ENCODE measurements around the gene LAMA2. TPM values are rescaled to one million over a fixed set of nuclear protein-coding genes. Genes with fewer than 3 reads are reported as not detected.

The LAMA2 gene
- total RNA-seq, 1 donor from 2014 or later: 0.45 TPM

DNA sequence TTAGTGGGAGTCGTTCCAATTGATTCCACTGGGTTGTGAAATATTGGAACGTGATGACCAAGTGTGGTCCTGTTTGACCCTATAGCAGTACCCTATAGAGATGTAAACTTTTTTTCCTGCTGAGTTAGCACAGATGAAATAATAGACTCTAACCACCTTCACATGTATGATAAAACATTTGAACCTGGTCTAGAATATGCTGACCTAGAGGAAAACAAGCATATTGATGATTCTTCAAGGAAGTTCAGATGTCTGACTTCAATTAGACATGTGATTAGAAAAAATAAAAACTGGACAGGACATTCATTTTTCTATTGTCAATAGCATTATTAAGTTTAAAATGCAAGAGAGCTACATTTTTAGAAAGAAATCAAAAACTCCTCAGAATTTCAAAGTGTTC lies 424.9 kb downstream of the LAMA2 start:
- DNase-seq (ENCODE audit: low read depth): no peak

DNA sequence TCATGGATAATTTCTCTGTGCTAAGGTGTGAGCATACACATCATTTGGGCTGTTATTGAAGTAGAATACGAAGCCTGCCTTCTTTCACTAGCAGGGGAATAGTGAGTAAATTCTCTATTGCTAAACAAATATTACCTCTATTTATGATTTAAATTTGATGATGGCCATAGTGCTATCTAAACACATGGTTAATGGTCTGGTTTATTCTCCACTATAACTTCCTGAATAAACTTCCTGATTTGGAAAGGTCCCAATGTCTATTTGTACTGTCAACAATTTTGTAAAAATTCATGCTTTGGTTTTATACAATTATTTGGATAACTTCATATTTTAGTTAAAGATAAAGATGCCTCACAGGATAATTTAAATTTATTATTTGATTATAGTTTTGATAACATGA lies 426.2 kb downstream of the LAMA2 start:
- DNase-seq (ENCODE audit: low read depth): no peak

- peak; percentile 85 for DNase-seq (ENCODE audit: low read depth)
These were observed 429.9 kb downstream of the LAMA2 start for GRCh38 chr6:129312880-129313279.

GRCh38 chr6:129314575-129314974 lies 431.6 kb downstream of the LAMA2 start:
- peak; percentile 84 for DNase-seq (ENCODE audit: low read depth)

DNA sequence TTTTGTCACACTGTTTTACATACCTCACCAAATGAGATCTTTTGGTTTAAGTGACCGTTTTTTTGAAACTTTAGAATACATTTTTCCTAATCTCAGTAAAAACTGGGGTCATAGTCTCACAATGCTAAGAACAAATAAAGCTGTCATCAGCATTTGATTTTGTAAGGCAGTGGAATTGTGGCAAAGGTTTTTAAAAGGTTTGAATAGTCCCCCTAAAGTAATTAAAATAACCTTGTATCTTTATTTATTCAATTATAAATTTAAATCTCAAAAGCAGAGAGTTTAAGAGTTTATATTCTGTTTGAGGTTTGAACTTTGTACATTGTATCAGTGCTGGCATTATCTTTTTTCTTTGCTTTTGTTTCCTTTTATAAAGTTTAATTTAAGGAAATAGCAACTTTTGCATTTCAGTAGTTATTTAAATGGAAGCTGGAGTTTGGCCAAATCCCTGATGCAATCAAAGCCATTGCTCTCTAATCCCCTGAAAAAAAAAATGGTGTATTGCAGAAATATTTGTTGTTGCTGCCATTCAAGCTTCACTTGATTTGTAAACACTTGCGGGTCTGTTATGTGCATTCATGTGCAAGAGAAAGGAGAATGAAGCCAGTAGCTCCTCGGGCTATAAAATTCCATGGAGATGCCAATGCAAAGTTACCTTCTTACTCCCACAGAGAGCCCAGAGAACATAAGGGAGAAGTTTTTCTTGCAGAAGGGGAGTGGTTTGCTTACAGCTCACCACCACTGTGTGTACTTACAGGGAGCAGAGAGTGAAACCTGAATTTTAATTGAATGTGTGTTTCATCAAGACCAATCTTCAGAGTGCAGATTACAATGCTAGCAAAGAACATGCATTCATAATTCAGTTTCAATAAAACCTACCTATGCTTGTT lies 435.2 kb downstream of the LAMA2 start:
- peak; percentile 99 for DNase-seq (ENCODE audit: low read depth)

DNA sequence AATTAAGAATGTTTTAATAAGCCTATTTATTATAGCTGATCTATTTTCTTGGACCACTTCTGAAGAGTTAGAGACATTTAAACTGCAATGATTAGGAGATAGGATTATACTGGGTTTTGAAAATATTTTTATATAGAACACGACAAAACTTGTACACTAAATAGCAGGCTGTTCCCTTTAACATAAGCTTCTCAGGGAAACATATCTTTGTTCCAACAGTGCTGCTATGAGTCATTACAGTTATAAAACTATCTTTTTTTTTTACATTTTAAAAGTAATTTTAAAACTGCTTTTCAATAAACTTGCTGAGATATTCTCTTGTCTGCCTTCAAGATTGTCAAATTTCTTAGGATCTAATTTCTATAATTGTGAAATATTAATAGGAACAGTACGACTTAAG lies 438.0 kb downstream of the LAMA2 start:
- DNase-seq (ENCODE audit: low read depth): no peak

DNA sequence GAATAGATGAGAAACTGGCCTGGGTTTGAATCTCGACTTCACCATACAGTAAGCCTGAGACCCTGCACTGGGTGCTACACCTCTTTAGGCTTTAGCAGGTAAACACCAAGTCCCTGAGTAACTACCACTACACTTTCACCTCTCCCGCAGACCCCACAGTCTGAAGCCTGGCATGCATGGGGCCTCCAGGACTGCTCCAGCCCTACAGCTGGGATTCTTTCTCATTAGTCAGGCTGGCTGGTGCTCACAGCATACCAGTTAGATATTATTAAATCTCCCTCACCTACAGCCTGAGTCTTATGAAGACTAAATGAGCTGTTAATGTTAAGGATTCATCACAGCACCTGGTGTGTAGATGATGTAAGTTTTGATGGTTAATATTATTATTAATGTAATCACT lies 438.4 kb downstream of the LAMA2 start:
- peak; percentile 65 for DNase-seq (ENCODE audit: low read depth)

DNA sequence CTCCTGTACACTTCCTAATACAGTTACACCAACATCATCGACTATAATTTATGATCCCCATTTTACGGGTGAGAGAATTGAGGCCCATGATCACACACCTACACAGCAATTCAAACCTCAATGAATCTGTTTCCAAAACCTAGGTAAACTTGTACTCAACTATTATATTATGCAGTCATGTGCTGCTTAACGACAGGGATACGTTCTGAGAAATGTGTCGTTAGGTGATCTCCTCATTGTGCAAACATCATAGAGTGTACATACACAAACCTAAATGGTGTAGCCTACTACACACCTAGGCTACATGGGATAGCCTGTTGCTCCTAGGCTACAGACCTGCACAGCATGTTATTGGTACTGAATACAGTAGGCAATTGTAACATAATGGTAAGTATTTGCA lies 441.4 kb downstream of the LAMA2 start:
- no peak for DNase-seq (ENCODE audit: low read depth)

DNA sequence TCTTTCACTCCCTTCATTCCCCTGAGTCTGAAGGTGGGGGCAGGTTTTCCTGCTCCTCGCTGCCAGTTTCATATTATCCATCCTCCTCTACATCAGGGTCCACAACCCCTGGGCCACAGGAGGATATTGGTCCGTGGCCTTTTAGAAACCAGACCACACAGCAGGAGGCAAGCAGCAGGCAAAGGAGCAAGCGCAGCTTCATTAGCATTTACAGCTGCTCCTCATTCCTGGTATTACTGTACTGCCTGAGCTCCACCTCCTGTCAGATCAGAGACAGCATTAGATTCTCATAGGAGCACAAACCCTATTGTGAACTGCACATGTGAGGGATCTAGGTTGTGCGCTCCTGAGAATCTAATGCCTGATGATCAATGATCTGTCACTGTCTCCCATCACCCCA lies 446.7 kb downstream of the LAMA2 start:
- DNase-seq (ENCODE audit: low read depth): no peak

GRCh38 chr6:129331450-129332138 lies 448.7 kb downstream of the LAMA2 start:
- DNase-seq (ENCODE audit: low read depth): no peak

GRCh38 chr6:129335792-129336191 lies 452.9 kb downstream of the LAMA2 start:
- no peak for DNase-seq (ENCODE audit: low read depth)

DNA sequence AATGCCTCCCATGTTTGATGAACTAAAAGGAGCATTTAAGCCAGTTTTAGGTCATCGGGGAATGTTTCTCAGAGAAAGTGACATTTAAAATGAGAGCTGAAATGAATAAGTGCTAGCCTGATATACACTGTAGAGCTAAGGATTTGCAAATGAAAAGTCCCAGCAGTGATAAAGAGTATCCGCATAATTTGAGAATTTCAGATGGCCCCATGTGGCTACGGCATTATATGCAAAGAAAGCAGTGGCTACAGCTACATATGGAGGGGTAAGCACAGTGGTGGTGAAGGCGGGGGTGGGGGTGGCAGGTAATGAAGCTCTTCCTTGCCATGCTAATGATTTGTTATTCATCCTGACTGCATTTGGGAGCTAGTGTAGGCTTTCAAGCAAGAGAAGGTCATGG lies 455.7 kb downstream of the LAMA2 start:
- no peak for DNase-seq (ENCODE audit: low read depth)

DNA sequence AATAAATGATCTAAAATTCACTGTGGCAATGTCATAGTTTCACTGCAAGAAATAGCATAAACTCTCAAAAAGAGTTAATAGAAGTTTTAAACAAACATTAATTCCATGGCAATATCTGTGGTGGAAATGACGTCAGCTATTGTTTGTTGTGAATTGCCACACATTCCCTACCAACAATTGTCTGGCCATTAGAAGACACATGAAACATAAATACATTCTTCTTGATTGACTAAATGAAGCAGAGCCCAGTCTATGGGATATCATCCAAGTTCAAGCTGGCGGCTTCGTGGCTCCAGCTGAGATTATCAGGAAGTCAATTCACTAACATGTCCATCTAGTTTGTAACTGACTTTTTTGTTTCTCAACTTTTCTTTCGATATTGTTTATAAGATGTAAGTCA lies 458.0 kb downstream of the LAMA2 start:
- peak; percentile 40 for DNase-seq (ENCODE audit: low read depth)

- no peak for DNase-seq (ENCODE audit: low read depth)
These were observed 459.3 kb downstream of the LAMA2 start for GRCh38 chr6:129342243-129342642.

- DNase-seq (ENCODE audit: low read depth): no peak
These were observed 459.9 kb downstream of the LAMA2 start for GRCh38 chr6:129342796-129343195.

- DNase-seq (ENCODE audit: low read depth): no peak
These were observed 461.4 kb downstream of the LAMA2 start for GRCh38 chr6:129344379-129344778.

DNA sequence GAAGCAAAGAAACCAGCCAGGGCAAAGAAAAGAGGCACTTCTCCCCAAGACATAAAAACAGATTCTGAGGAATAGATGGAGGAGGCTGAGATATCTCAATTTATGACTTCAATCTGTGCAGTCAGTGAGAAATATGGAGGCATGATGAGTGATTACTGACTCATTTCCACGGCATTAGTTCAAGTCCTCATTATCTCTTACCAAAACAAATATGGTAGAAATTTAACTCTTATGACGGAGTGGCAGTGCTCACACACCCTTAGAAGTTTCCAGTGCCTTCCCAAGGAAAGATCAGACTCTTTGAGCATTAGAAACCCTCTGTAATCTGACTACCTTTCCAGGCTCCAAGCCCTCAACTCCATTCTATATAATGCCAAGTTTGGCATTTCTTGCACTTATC lies 463.0 kb downstream of the LAMA2 start:
- DNase-seq (ENCODE audit: low read depth): no peak

DNA sequence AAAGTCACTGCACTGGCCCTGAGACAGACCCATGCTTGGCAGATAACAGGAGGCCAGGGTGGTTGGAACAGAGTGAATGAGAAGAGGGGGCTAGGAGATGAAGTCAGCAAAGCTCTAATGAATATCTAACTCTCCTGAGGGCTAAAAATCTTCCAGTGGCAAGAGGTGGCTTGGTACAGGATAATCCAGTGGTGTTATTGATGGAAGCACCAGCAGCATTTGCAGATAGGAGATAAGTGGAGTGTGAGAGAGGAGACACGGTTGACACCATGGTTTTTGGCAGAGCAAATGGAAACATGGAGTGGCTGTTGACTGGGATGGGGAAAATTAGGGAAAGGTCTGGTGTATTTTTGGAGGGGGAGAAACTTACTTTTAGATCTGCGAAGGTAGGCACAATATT lies 464.0 kb downstream of the LAMA2 start:
- no peak for DNase-seq (ENCODE audit: low read depth)

- DNase-seq (ENCODE audit: low read depth): peak; percentile 73
These were observed 467.3 kb downstream of the LAMA2 start for GRCh38 chr6:129350278-129350677.

GRCh38 chr6:129351807-129352206 lies 468.9 kb downstream of the LAMA2 start:
- no peak for DNase-seq (ENCODE audit: low read depth)

DNA sequence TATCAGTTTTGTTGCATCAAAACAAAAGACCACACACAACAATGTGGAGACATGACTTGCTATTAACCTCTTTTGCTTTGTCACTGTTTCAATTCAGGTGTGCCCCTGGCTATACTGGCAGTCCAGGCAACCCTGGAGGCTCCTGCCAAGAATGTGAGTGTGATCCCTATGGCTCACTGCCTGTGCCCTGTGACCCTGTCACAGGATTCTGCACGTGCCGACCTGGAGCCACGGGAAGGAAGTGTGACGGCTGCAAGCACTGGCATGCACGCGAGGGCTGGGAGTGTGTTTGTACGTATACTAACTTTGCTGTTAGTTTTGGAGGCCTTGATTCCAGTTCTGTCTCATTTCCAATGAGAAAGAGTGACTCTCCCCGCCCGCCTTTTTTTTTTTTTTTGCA lies 470.1 kb downstream of the LAMA2 start:
- peak; percentile 53 for DNase-seq (ENCODE audit: low read depth)

- peak; percentile 55 for DNase-seq (ENCODE audit: low read depth)
These were observed 473.2 kb downstream of the LAMA2 start for GRCh38 chr6:129356129-129356528.
